H9 (cell line): Measurements from ENCODE around the gene PKNOX2. TPM values are rescaled to one million over a fixed set of nuclear protein-coding genes. Genes with fewer than 3 reads are reported as not detected.

Source experiments
- DNase-seq: peaks from one replicate; pipeline ENCODE4 v3.0.0-alpha.2; 2017
- H2AFZ ChIP-seq: one replicate; pipeline ENCODE4 v1.6.1; 2013; ENCODE audit warnings: mild to moderate bottlenecking, low read length, control low read depth, moderate library complexity
- H2AK5ac ChIP-seq: 2 replicates; pipeline ENCODE4 v1.6.1; 2013; ENCODE audit warnings: low read length, control low read depth, mixed read lengths; ENCODE audit not compliant: insufficient read length
- H2BK120ac ChIP-seq: one replicate; pipeline ENCODE4 v1.6.1; 2013; ENCODE audit warnings: low read depth, mild to moderate bottlenecking, low read length, control low read depth, inconsistent platforms; ENCODE audit not compliant: poor library complexity, severe bottlenecking
- H2BK12ac ChIP-seq: 2 replicates; pipeline ENCODE4 v1.6.1; 2013; ENCODE audit warnings: low read length, control low read depth, mixed read lengths, low read depth; ENCODE audit not compliant: insufficient read length
- H2BK15ac ChIP-seq: 2 replicates; pipeline ENCODE4 v1.6.1; 2013; ENCODE audit warnings: low read depth, low read length, control low read depth
- H2BK20ac ChIP-seq: one replicate; pipeline ENCODE4 v1.6.1; 2013; ENCODE audit warnings: low read depth, mild to moderate bottlenecking, low read length, control low read depth, inconsistent platforms; ENCODE audit not compliant: poor library complexity, severe bottlenecking
- H2BK5ac ChIP-seq: 2 replicates; pipeline ENCODE4 v1.6.1; 2013; ENCODE audit warnings: low read length, control low read depth, mixed read lengths; ENCODE audit not compliant: insufficient read length
- H3K14ac ChIP-seq: 2 replicates; pipeline ENCODE4 v1.6.1; 2013; ENCODE audit warnings: low read length, control low read depth; ENCODE audit not compliant: insufficient read depth
- H3K18ac ChIP-seq: 2 replicates; pipeline ENCODE4 v1.6.1; 2013; ENCODE audit warnings: low read depth, mild to moderate bottlenecking, mixed read lengths, low read length, control low read depth; ENCODE audit not compliant: insufficient read length
- H3K23ac ChIP-seq: 2 replicates; pipeline ENCODE4 v1.6.1; 2013; ENCODE audit warnings: low read length, control low read depth, mixed read lengths, low read depth; ENCODE audit not compliant: insufficient read length
- H3K23me2 ChIP-seq: 2 replicates; pipeline ENCODE4 v1.6.1; 2013; ENCODE audit warnings: low read depth, mild to moderate bottlenecking, mixed read lengths, low read length, control low read depth; ENCODE audit not compliant: insufficient read length, poor library complexity, severe bottlenecking
- H3K27ac ChIP-seq: 2 replicates; pipeline ENCODE4 v1.5.1; 2013; ENCODE audit warnings: low read length, control low read depth, mixed read lengths, low read depth; ENCODE audit not compliant: insufficient read length
- H3K27me3 ChIP-seq: 2 replicates; pipeline ENCODE4 v1.6.1; 2013; ENCODE audit warnings: low read length, control low read depth, inconsistent platforms; ENCODE audit not compliant: insufficient read depth
- H3K4ac ChIP-seq: 2 replicates; pipeline ENCODE4 v1.6.1; 2013; ENCODE audit warnings: low read depth, mild to moderate bottlenecking, control low read depth, inconsistent platforms, low read length, moderate library complexity
- H3K4me1 ChIP-seq: 2 replicates; pipeline ENCODE4 v1.6.1; 2013; ENCODE audit warnings: low read length, control low read depth, inconsistent platforms; ENCODE audit not compliant: insufficient read depth
- H3K4me2 ChIP-seq: 2 replicates; pipeline ENCODE4 v1.6.1; 2013; ENCODE audit warnings: low read length, control low read depth, mixed read lengths; ENCODE audit not compliant: insufficient read length, insufficient read depth
- H3K56ac ChIP-seq: 2 replicates; pipeline ENCODE4 v1.6.1; 2013; ENCODE audit warnings: low read depth, mild to moderate bottlenecking, mixed read lengths, low read length, control low read depth; ENCODE audit not compliant: insufficient read length
- H3K79me1 ChIP-seq: 2 replicates; pipeline ENCODE4 v1.6.1; 2013; ENCODE audit warnings: low read depth, mild to moderate bottlenecking, moderate library complexity, low read length, control low read depth, inconsistent platforms; ENCODE audit not compliant: insufficient read depth, poor library complexity, severe bottlenecking
- H3K79me2 ChIP-seq: 2 replicates; pipeline ENCODE4 v1.6.1; 2013; ENCODE audit warnings: low read length, control low read depth, inconsistent platforms; ENCODE audit not compliant: insufficient read depth
- H3K9ac ChIP-seq: 2 replicates; pipeline ENCODE4 v1.6.1; 2013; ENCODE audit warnings: low read length, control low read depth, mixed read lengths; ENCODE audit not compliant: insufficient read length; ENCODE audit errors: extremely low read depth
- H3K9me3 ChIP-seq: one replicate; pipeline ENCODE4 v1.6.1; 2013; ENCODE audit warnings: low read depth, low read length, inconsistent platforms; ENCODE audit not compliant: control insufficient read depth
- H3T11ph ChIP-seq: one replicate; pipeline ENCODE4 v1.6.1; 2013; ENCODE audit warnings: mild to moderate bottlenecking, low read length, control low read depth, inconsistent platforms
- H4K20me1 ChIP-seq: one replicate; pipeline ENCODE4 v1.6.1; 2013; ENCODE audit not compliant: control insufficient read depth, insufficient read length, insufficient read depth
- H4K5ac ChIP-seq: 2 replicates; pipeline ENCODE4 v1.6.1; 2013; ENCODE audit warnings: low read depth, mild to moderate bottlenecking, mixed read lengths, low read length, control low read depth; ENCODE audit not compliant: insufficient read length
- H4K8ac ChIP-seq: replicated peaks from 2 replicates; pipeline ENCODE4 v1.6.1; 2013; ENCODE audit warnings: low read length, control low read depth, mixed read lengths, low read depth; ENCODE audit not compliant: insufficient read length
- H4K91ac ChIP-seq: 2 replicates; pipeline ENCODE4 v1.6.1; 2013; ENCODE audit warnings: low read depth, mild to moderate bottlenecking, moderate library complexity, mixed read lengths, low read length, control low read depth; ENCODE audit not compliant: insufficient read length
- H3K27ac Mint-ChIP-seq, 3 experiments: 2 replicates in 2 of 3; 3 replicates in 1 of 3; pipeline ENCODE4 v1.8.0; 2020 to 2021; ENCODE audit warnings: mixed read lengths in 3 of 3, mild to moderate bottlenecking in 1 of 3, moderate library complexity in 1 of 3
- H3K27me3 Mint-ChIP-seq: 2 replicates; pipeline ENCODE4 v1.8.0; 2021; ENCODE audit warnings: low read depth, mild to moderate bottlenecking, moderate library complexity, mixed read lengths
- H3K36me3 Mint-ChIP-seq, 3 experiments: 2 replicates in 2 of 3; 3 replicates in 1 of 3; pipeline ENCODE4 v1.8.0; 2020 to 2021; ENCODE audit warnings: low read depth in 3 of 3, mixed read lengths in 3 of 3; ENCODE audit not compliant: insufficient read depth in 1 of 3
- H3K4me1 Mint-ChIP-seq, 2 experiments: 2 replicates each; pipeline ENCODE4 v1.8.0; 2020; ENCODE audit warnings: mixed read lengths in 2 of 2
- H3K4me3 Mint-ChIP-seq, 2 experiments: 2 replicates in 1 of 2; 3 replicates in 1 of 2; pipeline ENCODE4 v1.8.0; 2020 to 2021; ENCODE audit warnings: mild to moderate bottlenecking in 2 of 2, mixed read lengths in 2 of 2, moderate library complexity in 1 of 2
- H3K9me3 Mint-ChIP-seq, 2 experiments: 2 replicates in 1 of 2; 3 replicates in 1 of 2; pipeline ENCODE4 v1.8.0; 2020; ENCODE audit warnings: mild to moderate bottlenecking in 2 of 2, mixed read lengths in 2 of 2, moderate library complexity in 1 of 2
- WGBS: extraction: QIAGEN DNeasy Blood & Tissue Kit; methylation state at CpG from one replicate; pipeline ENCODE4 v1.1.7; 2013; ENCODE audit warnings: missing lambda C conversion rate, low lambda C conversion rate, mixed read lengths; ENCODE audit not compliant: insufficient read length; ENCODE audit errors: extremely low coverage; 5-methylcytosine and 5-hydroxymethylcytosine counted together
- total RNA-seq: library from RNA; stranded (reverse); gene quantifications from 2 replicates; pipeline ENCODE4 v1.2.1, GENCODE V29; 2021
- TF ChIP-seq, protein P1 (sequence below): fragments of 200-600 bp; sonication (generic); conservative IDR thresholded peaks from 3 replicates; pipeline ENCODE4 v1.8.0; 2021; ENCODE audit warnings: antibody characterized with exemption, mild to moderate bottlenecking

Gene PKNOX2
- total RNA-seq, 1 experiment from 2014 or later: 1.3 TPM

DNA sequence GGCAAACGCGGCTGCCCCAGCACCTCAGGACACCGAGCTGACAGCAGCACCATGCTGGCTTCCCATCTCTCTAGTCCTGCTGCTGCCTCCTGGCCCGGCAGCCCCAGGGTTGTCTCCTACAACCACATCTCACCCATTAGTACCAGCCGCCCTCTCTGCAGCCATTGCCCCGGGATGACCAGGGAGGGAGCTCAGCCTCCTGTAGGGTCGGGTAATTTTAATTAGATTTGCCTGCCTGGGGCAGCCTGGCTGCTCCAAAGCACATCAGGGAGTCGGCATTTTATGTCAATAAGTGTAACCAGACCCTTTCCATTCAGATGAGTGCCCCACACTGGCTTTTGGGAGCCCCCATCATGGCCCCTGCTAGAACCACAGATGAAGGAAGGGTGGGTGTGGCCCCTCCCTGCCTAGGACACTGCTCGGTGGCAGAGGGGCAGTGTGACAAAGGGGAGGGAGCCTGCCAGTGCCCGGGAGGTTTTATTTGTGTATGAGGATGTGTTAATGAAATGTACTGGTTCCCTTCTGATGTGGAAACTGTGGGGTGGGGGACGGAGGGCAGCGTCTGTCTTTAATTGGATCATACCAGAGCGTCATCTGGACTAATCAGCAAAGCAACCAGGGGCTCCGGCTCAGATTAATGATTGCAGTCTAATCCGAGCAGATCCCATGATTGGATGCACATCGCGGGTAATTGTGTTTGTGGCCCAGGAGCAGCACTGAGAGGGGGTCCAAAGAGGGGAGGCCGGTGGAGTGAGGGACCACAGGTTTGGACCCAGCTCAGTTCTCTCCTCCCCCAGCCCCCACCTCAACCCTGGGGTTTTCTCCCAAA, 206.2 kb downstream of the PKNOX2 start:
- Mint-ChIP-seq H3K36me3 (peaks cover 0 to 2% (median 0%) of the 10 kb centered on the region in 3 experiments; a peak in 1 of 7 replicates), H3K9me3 (no peaks in the 10 kb centered on the region), H3K4me3 (peak overlapping the region; percentile 61 to 75), H3K4me1 (peaks cover 44 to 46% of the 10 kb centered on the region in 2 experiments), H3K27ac (peak overlapping the region; percentile 15 to 94 (median 82); a peak in 6 of 7 replicates), H3K27me3 (peaks cover 16% of the 10 kb centered on the region)
- H3K23ac ChIP-seq: no peak overlapping the region
- no peak overlapping the region for H3K56ac ChIP-seq
- no peak overlapping the region for H2BK20ac ChIP-seq
- WGBS: no CpG with 5 or more reads among the region's 18 CpGs
- no peaks in the 10 kb centered on the region for H3K79me2 ChIP-seq
- H2BK5ac ChIP-seq: no peak overlapping the region
- peak overlapping the region; percentile 60 for H3K18ac ChIP-seq
- no peak overlapping the region for H4K5ac ChIP-seq
- no peak overlapping the region for H2AK5ac ChIP-seq
- H3K4me2 ChIP-seq: peak overlapping the region; percentile 53
- H2BK15ac ChIP-seq: no peak overlapping the region
- H3T11ph ChIP-seq: no peak overlapping the region
- peaks cover 4% of the 10 kb centered on the region for H4K20me1 ChIP-seq
- H3K4ac ChIP-seq: no peak overlapping the region; the same call in 1 of the 2 replicates
- H3K79me1 ChIP-seq: no peaks in the 10 kb centered on the region
- H3K27ac ChIP-seq: no peak overlapping the region
- no peak overlapping the region for H4K8ac ChIP-seq
- peak overlapping the region; percentile 83; the same call in 1 of the 2 replicates for H3K14ac ChIP-seq
- H3K23me2 ChIP-seq: peaks cover 12% of the 10 kb centered on the region
- peaks cover 24% of the 10 kb centered on the region for H3K4me1 ChIP-seq
- H2AFZ ChIP-seq: no peak overlapping the region
- no peak overlapping the region for H2BK120ac ChIP-seq
- DNase-seq: no peak
- H3K27me3 ChIP-seq: no peaks in the 10 kb centered on the region; the same call in 1 of the 2 replicates
- H3K9me3 ChIP-seq: no peaks in the 10 kb centered on the region
- TF ChIP-seq, protein P1, sequence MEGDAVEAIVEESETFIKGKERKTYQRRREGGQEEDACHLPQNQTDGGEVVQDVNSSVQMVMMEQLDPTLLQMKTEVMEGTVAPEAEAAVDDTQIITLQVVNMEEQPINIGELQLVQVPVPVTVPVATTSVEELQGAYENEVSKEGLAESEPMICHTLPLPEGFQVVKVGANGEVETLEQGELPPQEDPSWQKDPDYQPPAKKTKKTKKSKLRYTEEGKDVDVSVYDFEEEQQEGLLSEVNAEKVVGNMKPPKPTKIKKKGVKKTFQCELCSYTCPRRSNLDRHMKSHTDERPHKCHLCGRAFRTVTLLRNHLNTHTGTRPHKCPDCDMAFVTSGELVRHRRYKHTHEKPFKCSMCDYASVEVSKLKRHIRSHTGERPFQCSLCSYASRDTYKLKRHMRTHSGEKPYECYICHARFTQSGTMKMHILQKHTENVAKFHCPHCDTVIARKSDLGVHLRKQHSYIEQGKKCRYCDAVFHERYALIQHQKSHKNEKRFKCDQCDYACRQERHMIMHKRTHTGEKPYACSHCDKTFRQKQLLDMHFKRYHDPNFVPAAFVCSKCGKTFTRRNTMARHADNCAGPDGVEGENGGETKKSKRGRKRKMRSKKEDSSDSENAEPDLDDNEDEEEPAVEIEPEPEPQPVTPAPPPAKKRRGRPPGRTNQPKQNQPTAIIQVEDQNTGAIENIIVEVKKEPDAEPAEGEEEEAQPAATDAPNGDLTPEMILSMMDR: no peak
- no peak overlapping the region for H3K9ac ChIP-seq
- H4K91ac ChIP-seq: no peak overlapping the region
- H2BK12ac ChIP-seq: no peak overlapping the region
